DMS79 (cell line): Measurements from ENCODE around the gene ZCCHC12.
"Not testable (repeated sequence)": the region's sequence is repeated elsewhere in the genome, so short reads cannot be mapped to it uniquely, and the experiment has no call there.

Experiments
- DNase-seq: peaks from one replicate; lab custom pipeline; 2025; lab: John Stamatoyannopoulos, UW

Gene ZCCHC12

DNA sequence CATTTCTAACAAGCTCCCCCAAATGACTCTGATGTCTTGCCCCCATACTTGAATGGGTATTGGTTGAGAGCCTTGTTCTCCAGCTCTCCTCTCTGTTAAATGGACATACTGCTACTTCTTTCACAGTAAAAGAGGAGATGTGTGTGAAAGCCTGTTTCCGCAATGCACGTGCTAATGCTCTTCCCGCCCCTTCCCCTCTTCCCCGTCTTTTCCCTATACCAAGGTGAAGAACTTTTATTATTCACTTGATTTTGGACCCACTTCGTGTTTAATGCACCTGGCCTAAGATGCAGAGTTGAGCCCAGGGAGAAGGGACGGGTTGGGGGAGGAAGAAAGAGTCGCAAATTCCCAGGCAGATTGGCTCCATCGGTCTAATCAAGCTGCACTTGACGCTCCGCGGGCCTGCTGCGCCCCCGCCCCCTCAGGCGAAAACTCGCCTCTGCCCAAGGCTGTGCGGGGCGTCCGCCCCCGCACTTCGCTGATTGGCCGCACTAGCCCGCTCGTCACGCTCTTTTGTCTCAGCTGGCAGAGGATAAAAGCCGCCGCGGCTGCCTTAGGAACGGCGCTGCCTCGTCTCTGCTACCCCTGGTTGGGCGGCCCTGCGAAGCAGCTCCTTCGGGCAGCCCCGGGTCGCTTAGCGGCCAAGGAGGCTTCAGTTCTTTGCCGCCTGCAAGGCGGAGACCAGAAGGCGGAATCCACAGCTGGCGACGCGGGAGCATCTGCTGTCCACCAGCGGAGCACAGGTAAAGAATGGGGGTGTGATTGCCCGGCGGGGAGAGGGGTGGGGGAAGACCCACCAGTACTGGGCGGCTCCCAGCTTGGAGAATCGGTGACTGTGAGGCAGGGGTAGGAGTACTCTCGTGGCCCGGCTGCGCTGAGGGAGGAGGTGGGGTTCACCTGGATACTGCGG, at the start of gene ZCCHC12:
TSS of gene ZCCHC12 (plus strand) at position 562 of the 910 bp plus-strand sequence. CDS start 1,421 bp downstream, outside the sequence.
- peak; percentile 55 for DNase-seq

- no peak for DNase-seq
Measured at GRCh38 chrX:118779581-118779980, 44.0 kb upstream of the ZCCHC12 start.

DNA sequence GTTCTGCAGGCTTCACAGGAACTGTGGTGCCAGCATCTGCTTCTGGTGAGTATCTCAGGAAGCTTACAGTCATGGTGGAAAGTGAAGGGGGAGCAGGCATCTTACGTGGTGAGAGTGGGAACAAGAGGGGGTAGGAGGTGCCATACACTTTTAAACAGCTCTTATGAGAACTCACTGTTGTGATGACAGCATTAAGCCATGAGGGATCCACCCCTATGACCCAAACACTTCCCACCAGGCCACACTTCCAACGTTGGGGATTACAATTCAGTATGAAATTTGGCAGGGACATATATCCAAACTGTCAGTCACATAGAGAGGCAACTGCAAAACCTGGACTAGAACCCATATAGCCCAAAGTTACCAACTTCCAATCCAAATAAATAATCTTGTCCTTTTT, 43.1 kb upstream of the ZCCHC12 start:
- DNase-seq: no peak

DNA sequence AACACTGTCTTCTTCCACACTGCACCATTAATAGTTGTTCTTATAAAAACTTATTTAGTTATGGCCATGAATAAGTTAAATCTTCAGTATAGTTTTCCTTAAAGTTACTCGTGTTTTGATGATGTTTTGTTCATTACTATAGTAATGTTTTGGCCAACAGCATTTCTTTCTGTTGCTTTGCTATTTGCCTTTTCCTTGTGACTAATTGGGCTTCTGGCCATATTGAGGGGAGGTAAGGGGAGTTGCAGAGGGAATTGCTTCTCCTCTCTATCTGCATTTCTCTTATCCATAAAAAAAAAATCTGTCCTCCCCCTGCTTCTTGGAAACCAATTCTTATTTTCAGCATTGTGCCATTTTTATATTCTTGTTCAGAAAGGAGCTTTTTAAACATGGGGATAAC, 42.7 kb upstream of the ZCCHC12 start:
- DNase-seq: no peak

- DNase-seq: no peak
Measured at GRCh38 chrX:118795528-118796280, 27.9 kb upstream of the ZCCHC12 start.

DNA sequence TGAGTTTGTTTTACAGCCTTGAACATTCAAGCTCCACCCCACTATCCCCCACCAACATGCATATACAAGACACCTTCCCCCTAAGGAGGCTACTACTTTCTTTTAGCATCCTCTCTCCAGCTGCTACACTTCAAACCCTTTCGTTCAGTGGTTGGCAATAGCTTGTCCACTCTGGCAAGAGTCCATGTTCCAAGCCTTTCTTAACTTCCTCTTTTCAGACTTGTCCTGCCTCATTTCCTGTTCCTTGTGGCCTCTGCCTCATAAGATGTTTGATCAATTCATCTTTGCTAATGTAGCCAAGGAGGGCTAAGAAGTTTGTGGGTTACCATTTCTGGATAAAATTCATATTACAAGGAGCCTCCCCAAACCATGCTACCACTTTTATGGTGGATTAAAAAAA, 20.8 kb upstream of the ZCCHC12 start:
- DNase-seq: no peak

DNA sequence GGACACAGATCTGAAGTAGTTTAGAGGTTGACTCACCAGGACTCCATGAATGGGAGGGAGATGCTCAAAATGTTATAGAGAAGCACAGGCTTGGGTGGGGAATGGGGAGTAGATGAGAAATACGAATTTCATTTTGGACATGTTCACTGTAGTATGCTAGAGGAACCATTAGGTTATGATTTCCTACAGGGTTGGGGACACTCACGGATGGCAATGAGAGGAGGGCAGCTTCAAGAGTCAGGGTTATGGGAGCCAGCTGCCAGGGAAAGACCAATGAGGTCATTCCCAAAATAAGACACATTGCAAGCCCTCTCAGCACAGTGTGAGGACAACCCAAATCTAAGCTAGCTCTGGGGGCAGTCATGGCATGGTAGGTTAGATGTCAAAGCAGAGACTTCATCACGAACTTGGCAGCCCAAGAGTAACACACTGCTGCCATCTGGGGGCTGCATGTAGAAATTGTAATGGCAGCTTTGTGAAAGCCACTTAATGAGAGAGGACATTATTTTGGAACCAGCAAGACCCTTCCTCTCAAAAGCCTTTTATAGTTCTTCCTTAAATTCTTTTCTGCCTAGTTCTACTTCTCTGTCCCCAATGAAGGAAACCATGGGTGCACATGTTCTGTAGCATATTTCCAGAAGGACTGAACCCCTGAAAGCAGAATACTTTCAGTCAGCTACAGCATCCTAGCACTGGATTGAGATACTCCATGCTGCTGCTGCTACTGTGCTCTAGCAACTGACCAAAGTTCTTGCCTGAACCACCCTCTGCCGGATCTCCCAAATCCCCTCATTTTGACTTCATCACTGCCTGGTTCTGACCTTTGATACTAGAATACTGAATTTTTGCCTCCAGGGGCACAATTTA, 16.2 kb upstream of the ZCCHC12 start:
- no peak for DNase-seq

- not testable (repeated sequence) for DNase-seq
Measured at GRCh38 chrX:118817257-118817656, 6.4 kb upstream of the ZCCHC12 start.

DNA sequence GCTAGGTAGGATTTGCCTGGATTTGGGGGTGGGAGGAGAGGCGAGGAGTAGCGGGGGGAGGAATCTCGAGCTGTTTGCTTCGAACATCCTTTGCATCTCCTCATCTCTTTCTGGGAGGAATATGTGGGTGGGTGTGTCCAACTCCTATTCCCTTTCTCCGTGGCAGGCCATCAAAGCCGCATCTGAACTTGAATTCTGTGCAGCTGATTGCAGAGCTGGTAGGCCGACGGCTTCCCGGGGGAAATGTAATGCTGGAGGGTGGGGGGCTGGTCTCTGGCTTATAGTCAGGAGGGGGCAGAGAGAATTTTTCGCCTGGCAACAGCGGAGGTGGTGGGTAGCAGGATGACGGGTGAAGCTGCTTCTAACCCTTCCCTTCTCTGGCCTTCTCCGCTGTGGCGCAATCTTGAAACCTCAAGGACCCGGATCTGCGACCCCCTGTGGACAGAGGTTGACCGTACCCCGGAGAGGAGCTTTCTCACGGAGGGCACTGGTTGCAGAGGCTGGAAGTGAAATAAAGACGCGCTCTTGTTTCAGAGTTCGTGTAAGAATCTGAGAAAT, 628 bp downstream of the ZCCHC12 start:
- no peak for DNase-seq

DNA sequence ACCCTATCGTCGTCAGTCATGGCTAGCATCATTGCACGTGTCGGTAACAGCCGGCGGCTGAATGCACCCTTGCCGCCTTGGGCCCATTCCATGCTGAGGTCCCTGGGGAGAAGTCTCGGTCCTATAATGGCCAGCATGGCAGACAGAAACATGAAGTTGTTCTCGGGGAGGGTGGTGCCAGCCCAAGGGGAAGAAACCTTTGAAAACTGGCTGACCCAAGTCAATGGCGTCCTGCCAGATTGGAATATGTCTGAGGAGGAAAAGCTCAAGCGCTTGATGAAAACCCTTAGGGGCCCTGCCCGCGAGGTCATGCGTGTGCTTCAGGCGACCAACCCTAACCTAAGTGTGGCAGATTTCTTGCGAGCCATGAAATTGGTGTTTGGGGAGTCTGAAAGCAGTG, 1.6 kb downstream of the ZCCHC12 start:
- DNase-seq: no peak

- peak; percentile 7 for DNase-seq
Measured at GRCh38 chrX:118839334-118839958, 15.8 kb downstream of the ZCCHC12 start.

GRCh38 chrX:118847676-118848075, 24.1 kb downstream of the ZCCHC12 start:
- peak; percentile 17 for DNase-seq

- no peak for DNase-seq
Measured at GRCh38 chrX:118853596-118853995, 30.0 kb downstream of the ZCCHC12 start.

DNA sequence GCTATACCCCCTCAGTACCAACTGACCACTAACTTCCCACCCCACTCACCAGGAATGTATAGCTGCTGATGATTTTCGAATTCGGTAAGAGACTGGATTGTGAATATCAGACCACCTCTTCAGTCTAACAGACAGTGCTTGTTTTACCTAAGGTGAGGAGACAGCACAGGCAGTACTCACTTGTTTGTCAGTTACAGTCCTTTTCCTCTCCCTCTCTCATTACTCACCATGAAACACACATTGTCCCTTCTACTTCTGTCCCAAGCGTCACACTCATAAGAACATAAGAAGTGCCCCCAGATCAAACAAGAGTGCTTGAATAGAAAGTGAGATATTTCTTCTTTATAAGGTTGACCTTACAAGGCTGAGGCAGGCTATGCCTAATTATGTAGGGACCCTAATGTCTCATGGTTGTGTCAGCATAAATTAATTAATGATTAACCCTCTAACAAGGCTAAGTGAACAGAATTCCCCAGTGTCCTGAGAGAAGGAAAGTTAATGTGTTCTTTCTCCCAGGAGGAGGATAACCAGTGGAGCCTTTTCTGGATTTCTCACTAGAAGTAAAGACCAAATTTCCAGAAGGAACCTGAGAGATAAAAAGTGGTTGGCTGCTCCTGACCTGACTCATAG, 32.2 kb downstream of the ZCCHC12 start:
- no peak for DNase-seq

DNA sequence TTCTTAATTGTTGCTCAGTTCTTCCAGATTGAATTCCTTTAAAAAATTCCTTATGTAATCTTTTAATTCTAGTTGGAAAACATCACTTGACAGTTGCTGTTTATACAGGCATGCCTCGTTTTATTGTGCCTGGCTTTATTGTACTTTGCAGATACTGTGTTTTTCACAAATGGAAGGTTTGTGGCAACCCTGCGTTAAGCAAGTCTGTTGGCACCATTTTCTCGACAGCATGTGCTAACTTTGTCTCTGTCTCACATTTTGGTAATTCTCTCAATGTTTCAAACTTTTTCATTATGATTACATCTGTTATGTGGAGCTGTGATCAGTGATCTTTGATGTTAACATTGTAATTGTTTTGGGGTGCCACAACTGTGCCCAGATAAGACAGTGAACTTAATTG, 33.4 kb downstream of the ZCCHC12 start:
- no peak for DNase-seq

DNA sequence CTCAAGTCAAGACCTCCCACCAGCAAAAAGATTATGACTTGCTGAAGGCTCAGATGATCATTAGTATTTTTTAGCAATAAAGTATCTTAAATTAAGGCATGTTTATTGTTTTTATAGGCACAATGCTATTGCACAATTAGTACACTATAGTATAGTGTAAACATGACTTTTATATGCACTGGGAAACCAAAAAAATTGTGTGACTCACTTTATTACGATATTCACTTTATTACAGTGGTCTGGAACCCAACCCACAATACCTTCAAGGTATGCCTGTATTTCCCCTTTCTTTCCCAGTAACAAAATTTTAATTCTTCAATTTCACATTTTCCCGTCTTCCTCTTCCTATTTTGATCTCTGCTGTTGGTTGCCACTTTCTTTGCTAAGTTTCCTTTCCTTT, 37.7 kb downstream of the ZCCHC12 start:
- DNase-seq: no peak

- no peak for DNase-seq
Measured at GRCh38 chrX:118862091-118862490, 38.5 kb downstream of the ZCCHC12 start.

DNA sequence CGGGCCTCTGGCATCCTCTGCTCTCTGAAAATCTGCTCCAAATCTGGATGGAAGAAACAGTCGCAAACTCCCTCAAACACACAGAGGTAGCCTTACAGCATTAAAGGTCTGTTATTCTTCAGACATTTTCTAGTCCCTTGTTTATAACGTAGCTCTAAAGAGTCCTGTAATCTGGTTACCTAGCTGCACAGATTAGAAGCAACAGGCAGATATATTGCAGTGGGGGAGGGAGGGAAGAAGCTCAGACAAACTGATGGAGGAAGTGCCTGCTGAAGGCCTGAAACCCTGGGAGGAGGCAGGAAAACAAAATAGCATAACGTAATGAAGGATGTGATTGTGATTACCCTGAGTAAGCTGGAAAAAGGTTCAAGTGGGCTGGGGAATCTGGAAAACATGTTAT, 39.4 kb downstream of the ZCCHC12 start:
- no peak for DNase-seq

DNA sequence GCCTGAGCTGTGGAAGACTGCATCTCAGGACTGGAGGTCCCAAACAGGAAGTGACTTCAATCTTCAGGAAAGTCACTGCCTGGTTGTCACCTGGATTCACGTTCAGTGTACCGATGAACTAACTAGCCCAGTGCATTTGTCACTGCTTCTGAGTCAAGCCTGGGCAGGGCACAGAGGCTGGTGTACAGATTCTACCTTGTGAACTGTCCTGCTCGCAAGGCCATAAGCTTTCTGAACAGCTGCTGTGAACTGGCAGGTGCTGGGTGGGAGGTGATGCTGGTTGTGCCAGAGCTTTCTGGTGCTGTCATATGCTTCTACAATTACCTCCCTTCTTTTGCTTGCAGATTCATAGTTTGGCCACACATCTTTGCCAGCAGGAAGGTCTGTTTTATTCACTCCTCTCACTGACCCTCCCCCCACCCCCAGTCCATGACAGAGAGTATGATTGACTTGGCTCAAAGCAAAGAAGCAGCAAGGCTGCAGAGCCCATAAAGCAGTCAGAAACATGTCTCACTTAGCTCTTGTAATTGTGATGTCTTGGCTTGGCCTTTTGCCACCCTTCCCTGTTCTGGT, 40.5 kb downstream of the ZCCHC12 start:
- DNase-seq: no peak

DNA sequence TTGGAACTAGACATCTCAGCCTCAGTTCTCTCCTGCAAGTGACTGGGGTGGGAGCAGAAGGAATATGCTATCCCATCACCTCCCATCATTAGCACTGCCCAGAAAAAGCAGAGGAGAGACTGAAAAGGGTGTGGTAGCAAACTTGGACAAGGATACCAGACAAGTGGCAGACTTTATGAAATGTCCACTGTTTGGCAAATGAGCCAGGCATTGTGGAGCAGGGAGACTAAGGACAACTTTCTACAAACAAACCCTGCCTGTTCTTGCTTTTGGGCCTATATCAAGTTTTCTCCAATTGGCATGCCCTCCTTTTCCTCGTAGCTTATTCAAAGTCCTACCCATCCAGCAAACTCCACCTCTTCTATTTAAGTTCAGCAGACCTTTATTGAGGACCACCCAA, 41.6 kb downstream of the ZCCHC12 start:
- no peak for DNase-seq

DNA sequence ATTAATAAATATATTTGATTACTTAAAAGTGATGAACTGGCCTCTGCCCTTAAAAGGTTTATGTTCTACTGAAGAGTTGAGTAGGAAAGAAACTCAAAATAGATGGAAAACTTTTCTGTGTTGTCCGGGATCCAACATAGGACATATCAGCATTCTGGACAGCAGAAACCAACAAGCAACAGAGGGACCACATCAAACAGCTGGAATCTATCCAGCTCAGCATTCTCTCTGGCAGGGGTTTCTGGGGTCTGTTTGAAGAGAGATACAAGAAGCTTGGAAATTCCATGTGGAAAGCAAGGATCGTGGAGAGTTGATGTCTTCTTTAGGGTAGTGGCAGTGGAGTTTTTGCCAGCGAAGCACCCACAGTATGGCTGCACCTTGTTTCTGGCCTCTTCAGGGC, 43.6 kb downstream of the ZCCHC12 start:
- no peak for DNase-seq
